Fibroblast of lung (primary cell): ENCODE data around the gene PBXIP1. TPM values are rescaled to one million over a fixed set of nuclear protein-coding genes. Genes with fewer than 3 reads are reported as not detected.

Experiments
- DNase-seq, 2 donors: peaks; one replicate each; pipeline versions ENCODE4 v3.0.0 to v3.0.0-alpha.2; 2010; ENCODE audit warnings: low read depth in 2 of 2
- H2AFZ ChIP-seq: 2 replicates; pipeline ENCODE4 v1.5.1; 2012; ENCODE audit warnings: low read length, control low read depth, inconsistent platforms
- H3K27ac ChIP-seq: 2 replicates; pipeline ENCODE4 v1.5.1; 2011; ENCODE audit warnings: low read length, control low read depth; ENCODE audit not compliant: insufficient read depth
- H3K27me3 ChIP-seq: 2 replicates; pipeline ENCODE4 v1.5.1; 2011; ENCODE audit warnings: mild to moderate bottlenecking, low read length; ENCODE audit not compliant: control insufficient read depth, insufficient read depth
- H3K36me3 ChIP-seq: 2 replicates; pipeline ENCODE4 v1.5.1; 2011; ENCODE audit warnings: low read length; ENCODE audit not compliant: control insufficient read depth, insufficient read depth
- H3K4me1 ChIP-seq: 2 replicates; pipeline ENCODE4 v1.5.1; 2011; ENCODE audit warnings: low read length; ENCODE audit not compliant: control insufficient read depth, insufficient read depth; ENCODE audit errors: extremely low read depth
- H3K4me2 ChIP-seq: 2 replicates; pipeline ENCODE4 v1.5.1; 2011; ENCODE audit warnings: low read length, control low read depth; ENCODE audit not compliant: insufficient read depth; ENCODE audit errors: extremely low read depth
- H3K4me3 ChIP-seq, 4 experiments: fragments of 200-600 bp in 1 of 4; sonication (generic) in 1 of 4; replicated peaks in 1 of 4; 2 replicates each; pipeline ENCODE4 v1.5.1; 2011 to 2016; ENCODE audit warnings: low read length in 4 of 4, low read depth in 3 of 4, mild to moderate bottlenecking in 3 of 4, control low read depth in 2 of 4, inconsistent platforms in 1 of 4, mixed read lengths in 1 of 4; ENCODE audit not compliant: insufficient read depth in 1 of 4; ENCODE audit errors: control extremely low read depth in 1 of 4
- H3K79me2 ChIP-seq: 2 replicates; pipeline ENCODE4 v1.5.1; 2012; ENCODE audit warnings: mild to moderate bottlenecking, low read length, inconsistent platforms; ENCODE audit not compliant: control insufficient read depth, insufficient read depth
- H3K9ac ChIP-seq: 2 replicates; pipeline ENCODE4 v1.5.1; 2011; ENCODE audit warnings: mild to moderate bottlenecking, low read length, control low read depth; ENCODE audit not compliant: insufficient read depth
- H3K9me3 ChIP-seq: 2 replicates; pipeline ENCODE4 v1.5.1; 2012; ENCODE audit warnings: low read depth, low read length; ENCODE audit not compliant: control insufficient read depth, insufficient read depth
- H4K20me1 ChIP-seq: 2 replicates; pipeline ENCODE4 v1.5.1; 2011; ENCODE audit warnings: low read length; ENCODE audit not compliant: control insufficient read depth, insufficient read depth; ENCODE audit errors: extremely low read depth
- CTCF ChIP-seq, 2 donors: IDR thresholded peaks in 1 of 2; conservative IDR thresholded peaks in 1 of 2; 1 replicate in 1 of 2; 2 replicates in 1 of 2; pipeline ENCODE4 v1.5.1; 2011 to 2012; ENCODE audit warnings: low read length in 2 of 2, control low read depth in 1 of 2, inconsistent platforms in 1 of 2, low read depth in 1 of 2, mild to moderate bottlenecking in 1 of 2
- EZH2 ChIP-seq: IDR thresholded peaks from 2 replicates; pipeline ENCODE4 v1.5.1; 2012; ENCODE audit warnings: low read length, control low read depth, mild to moderate bottlenecking; ENCODE audit errors: missing control alignments
- polyA plus RNA-seq, 2 donors: library from polyadenylated mRNA; depleted of rRNA in 1 of 2; stranded (reverse) in 1 of 2; unstranded in 1 of 2; fragments of >200 nt; gene quantifications; 2 replicates each; pipeline ENCODE4 v1.2.1, GENCODE V29; 2011 to 2012; ENCODE audit warnings: missing spikeins in 1 of 2
- total RNA-seq: library from RNA; depleted of rRNA; stranded (reverse); fragments of >200 nt; gene quantifications from 2 replicates; pipeline ENCODE4 v1.2.1, GENCODE V29; 2014

Gene PBXIP1
- total and polyA plus RNA-seq, 2 donors (not counting 1 experiment from before 2014, with no cell fraction given) = 32.8 to 106 TPM

GRCh38 chr1:154945962-154946850 is 9.7 kb downstream of the PBXIP1 start:
- TF ChIP-seq EZH2 (no peak), CTCF (conservative IDR thresholded peaks at IDR 0.05 in 1 of 2, IDR thresholded peaks at IDR 0.05 in 1 of 2; ENCODE audit: low read depth in 1 of 2, low read length in 2 of 2) (no peak)
- H3K9ac ChIP-seq = no peak overlapping the region
- no peak overlapping the region for H3K27ac ChIP-seq
- no peaks in the 10 kb centered on the region for H3K27me3 ChIP-seq
- H3K4me1 ChIP-seq = no peaks in the 10 kb centered on the region
- H2AFZ ChIP-seq = no peak overlapping the region
- no peaks in the 10 kb centered on the region for H3K79me2 ChIP-seq
- no peak overlapping the region for H3K4me2 ChIP-seq
- DNase-seq = no peak
- no peaks in the 10 kb centered on the region for H4K20me1 ChIP-seq
- no peak overlapping the region for H3K4me3 ChIP-seq
- no peaks in the 10 kb centered on the region for H3K36me3 ChIP-seq
- H3K9me3 ChIP-seq = no peaks in the 10 kb centered on the region

- Histone ChIP-seq H4K20me1 (no peaks in the 10 kb centered on the region), H3K9ac (no peak overlapping the region), H3K27ac (no peak overlapping the region), H3K4me1 (no peaks in the 10 kb centered on the region), H2AFZ (no peak overlapping the region), H3K79me2 (no peaks in the 10 kb centered on the region), H3K27me3 (no peaks in the 10 kb centered on the region), H3K36me3 (no peaks in the 10 kb centered on the region), H3K4me3 (no peak overlapping the region), H3K9me3 (no peaks in the 10 kb centered on the region), H3K4me2 (no peak overlapping the region)
- no peak for DNase-seq
- TF ChIP-seq CTCF (conservative IDR thresholded peaks at IDR 0.05 in 1 of 2, IDR thresholded peaks at IDR 0.05 in 1 of 2; ENCODE audit: low read depth in 1 of 2, low read length in 2 of 2) (no peak), EZH2 (no peak)
Measured at GRCh38 chr1:154945160-154945961, 10.5 kb downstream of the PBXIP1 start.
